HG03469 (cell line): Measurements from ENCODE around the gene FAM3A.

Experiments
- ATAC-seq: cut with Tn5 transposase; IDR thresholded peaks from one replicate; pipeline ENCODE4 v1.9.1; 2021; ENCODE audit warnings: mild to moderate bottlenecking, moderate library complexity, moderate number of reproducible peaks; ENCODE audit not compliant: unreplicated experiment

FAM3A gene

DNA sequence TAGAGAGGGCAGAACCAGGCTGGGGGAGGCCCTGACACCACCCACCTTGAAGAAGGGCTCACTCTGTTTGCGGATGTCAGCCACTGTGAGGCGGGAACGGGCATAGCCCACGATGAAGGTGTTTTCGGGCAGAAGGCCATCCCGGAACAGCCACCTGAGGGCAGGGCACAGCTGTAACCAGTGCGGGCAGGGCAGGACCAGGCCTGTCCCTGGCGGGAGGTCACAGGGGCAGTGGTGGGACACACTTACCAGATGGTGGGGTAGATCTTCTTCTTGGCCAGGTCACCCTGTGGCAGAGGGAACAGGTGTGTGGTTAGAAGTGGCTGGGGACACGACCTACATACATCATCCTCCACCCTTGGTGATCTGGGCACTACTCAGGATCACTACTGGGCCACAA, 19.9 kb upstream of the FAM3A start:
- ATAC-seq, result no peak

DNA sequence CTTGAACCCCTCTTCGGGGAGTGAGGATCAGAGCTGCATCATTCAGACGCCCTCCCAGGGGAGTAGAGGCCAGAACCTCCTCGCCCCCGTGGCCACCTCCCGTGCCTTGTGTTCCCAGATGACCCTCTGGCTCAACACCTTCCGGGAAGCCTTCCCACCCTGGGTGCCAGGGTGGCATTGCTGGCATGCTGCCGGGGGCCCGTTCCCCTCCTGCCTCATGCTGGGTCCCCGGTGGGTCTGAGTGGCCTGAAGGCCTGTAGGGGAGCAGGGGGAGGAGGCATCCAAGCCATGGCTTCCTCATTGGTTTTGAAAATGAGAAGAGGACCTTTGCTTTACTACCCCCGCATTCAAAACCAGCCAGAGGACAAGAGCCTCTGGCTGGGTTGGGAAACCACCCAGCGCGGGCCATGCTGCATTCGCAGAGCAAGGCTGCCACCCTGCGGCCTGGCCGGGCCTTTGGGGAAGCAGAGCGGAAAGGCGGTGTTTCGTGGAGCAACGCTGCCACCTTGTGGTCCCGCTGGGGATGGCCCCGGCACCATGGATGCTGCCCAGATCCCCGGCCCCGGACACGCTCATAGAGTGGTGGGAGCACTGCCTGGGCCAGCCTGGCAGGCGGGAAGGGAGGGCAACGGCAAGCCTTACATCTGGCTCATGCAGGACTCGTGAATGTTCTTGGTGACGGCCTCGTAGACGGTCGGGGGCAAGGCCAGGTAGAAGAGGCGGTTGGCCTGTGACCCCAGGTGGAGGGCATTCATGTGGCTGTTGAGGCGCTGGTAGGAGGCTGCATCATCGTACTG, 18.7 kb upstream of the FAM3A start:
- ATAC-seq, result peak; percentile 82

DNA sequence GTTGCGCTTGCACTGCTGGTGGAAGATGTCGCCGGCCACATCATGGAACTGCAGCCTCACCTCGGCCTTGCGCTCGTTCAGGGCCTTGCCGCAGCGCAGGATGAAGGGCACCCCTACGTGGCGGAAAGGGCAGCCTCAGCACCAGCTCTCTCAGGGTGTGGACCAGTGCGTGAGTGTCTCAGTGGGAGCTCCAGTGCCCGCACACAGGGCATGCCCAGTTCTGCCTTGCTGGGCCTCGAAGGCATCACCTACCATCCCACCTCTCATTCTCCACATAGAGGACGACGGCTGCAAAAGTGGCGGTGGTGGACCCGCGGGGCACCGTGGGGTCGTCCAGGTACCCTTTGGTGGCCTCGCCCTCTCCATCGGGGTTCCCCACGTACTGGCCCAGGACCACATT, 16.7 kb upstream of the FAM3A start:
- no peak for ATAC-seq

DNA sequence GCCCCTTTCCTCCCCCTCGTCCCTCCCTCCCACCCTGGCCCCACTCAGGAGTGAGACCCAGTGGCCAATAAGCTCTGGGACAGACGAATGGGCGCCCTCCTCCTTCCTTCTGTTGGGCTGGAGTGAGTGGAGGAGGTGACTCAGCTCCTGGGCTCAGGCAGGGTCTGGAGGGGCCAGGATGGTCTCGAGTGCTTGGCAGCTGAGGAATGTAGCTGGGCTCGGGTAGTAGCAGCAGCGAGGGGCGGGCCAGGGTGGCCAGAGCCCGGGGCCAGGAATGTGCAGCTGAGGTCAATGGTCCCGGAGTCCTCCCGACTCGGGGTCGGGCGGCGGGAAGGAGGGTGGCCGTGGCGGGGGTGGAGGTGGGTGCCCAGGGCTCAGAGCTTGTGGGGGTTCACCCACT, 15.6 kb upstream of the FAM3A start:
- no peak for ATAC-seq

DNA sequence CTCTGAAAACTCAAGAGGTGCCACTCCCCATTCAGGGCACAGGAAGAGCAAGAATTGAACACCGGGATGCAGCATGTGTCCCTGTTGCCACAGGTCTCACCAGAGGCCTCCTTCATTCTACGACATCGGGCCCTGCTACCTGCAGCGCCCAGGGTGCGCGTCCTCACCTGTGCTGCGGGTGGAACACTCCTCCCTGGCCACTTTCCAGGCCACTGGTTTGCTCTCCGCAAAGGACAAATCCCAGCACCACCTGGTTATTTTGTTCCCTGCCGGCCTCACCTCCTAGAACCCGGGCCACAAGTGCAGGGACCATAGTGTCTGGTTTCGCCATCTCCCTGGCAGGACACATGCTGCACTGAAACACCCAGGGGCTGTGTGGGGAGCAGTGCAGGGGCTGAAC, 14.3 kb upstream of the FAM3A start:
- ATAC-seq, result no peak

DNA sequence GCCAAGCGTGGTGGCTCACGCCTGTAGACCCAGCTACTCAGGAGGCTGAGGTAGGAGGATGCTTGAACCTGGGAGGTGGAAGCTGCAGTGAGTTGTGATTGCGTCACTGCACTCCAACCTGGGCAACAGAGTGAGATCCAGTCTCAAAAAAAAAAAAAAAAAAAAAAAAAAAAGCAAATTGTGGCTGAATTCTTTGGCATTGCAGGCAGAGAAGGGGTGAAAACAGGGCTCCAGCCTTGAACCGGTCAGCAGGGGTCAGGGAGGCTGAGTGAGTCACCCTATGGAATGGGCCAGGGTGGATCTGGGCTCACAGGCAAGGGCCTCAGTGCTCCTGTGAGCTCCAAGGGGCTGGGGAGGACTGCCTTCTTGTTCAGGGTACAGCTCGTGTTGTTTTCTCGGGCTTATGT, 13.2 kb upstream of the FAM3A start:
- no peak for ATAC-seq

DNA sequence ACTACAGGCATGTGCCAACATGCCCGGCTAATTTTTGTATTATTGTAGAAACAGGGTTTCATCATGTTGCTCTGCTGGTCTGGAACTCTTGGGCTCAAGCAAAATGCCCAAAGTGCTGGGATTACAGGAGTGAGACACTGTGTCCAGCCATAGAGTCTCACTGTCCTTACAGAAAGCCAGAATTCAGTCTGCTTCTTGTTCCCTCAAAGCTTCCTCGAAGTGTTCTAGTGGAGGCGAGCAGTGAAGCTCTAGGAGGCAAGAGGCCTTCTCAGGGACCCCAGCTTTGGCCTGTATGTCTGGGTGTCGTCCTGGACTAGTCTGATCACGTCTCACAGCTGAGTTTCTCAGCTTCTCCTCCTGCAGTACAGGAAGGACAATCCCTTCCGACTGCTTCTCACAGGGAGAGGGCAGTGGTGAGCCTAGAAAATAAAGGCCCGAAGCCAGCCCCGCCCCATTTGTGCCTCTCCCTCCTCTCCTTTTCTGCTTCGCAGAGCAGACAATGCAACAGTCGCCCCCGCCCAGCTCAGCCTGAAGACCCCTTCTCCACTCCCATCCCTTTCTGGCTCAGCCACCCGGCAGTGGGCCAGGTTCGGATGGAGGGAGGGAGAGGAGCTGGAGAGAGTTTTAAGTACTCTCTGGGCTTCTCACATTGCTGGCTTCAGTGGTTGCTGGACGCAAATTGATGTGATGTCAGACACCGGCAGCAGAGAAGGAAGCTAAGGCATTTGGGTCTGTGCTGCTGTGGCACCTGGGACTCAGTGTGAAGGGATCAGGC, 11.1 kb upstream of the FAM3A start:
- ATAC-seq, result no peak

DNA sequence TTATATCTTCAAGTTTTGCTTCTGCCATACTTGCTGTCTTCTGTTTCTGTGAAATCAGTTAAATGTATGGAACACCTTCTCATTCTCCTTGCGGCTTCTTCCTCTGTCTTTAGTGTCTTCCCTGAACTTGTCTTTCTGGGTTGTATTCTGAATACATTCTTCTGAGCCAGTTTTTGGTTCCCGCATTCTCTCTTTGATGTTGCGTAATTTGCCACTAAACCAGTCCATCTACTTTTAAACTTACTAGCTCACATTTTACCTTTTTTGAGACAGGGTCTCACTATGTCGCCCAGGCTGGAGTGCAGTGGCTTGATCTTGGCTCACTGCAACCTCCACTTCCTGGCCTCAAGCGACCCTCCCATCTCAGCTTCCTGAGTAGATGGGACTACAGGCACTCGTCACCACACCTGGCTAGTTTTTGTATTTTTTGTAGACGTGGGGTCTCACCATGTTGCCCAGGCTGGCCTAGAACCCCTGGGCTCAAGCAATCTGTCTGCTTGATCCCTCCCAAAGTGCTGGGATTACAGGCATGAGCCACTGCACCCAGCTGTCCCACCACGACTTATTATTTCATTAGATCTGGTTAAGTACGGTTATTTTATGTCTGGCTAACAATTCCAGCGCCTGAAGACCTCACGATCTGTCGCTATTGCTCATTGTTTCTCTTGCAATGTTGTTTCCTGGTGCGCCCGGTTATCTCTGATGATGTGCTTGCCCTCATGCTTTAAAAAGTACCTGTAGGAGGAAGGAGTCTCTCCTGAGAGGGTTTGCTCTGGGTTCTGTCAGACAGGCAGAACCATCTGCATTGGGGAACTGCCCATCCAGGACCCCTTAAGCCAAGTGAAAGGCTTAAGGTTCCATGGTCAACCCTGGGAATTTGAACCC, 9.8 kb upstream of the FAM3A start:
- ATAC-seq, result no peak

DNA sequence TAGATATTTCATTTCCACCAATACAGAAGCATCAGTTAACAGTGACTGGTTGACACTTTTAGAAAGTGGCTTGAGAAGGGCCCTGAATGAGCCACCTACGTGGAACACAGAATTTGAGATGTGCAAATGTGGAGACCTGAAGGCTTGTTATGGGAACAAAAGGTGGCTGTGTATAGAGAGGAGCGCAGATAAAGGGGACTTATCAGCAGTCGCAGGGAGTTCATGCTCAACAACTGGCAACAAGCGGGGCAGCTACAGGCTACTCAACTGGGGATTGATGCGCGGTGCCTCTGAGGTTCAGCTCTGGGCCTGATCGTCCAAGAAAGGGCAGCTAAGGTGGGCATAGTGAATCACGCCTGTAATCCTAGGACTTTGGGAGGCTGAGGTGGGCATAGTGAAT, 3.4 kb upstream of the FAM3A start:
- no peak for ATAC-seq

DNA sequence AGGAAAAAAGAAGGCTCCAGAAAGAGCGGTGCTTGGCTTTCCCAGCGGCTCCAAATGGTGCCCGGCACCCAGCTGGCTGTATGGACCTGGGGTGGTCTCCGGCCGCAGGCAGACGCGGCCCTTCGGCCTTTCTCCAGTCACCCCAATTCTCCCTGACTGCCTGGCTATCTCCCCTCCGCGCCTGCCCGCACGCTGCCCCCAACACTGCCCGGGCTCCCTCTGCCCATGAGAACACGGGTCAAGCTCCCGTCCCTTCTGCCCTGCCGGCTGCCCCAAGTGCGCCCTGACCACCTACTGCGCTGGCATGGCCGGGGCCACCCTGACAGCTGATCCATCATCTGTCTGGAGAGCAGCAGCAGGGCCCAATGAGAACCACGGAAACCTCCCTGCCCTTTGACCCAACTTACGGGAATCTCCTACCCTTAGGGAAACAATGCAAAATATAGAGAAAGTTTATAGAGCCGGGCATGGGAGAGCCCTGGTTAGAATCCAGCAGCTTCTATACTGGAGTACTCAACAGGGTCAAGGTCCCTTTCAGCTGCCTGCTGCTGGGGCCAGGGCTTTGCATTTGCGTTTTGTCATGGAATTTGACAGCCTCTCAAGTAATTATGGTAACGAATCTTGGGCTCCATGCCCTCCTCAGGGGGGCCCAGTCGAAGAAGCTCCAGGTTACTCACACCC, 1.2 kb upstream of the FAM3A start:
- ATAC-seq, result no peak

DNA sequence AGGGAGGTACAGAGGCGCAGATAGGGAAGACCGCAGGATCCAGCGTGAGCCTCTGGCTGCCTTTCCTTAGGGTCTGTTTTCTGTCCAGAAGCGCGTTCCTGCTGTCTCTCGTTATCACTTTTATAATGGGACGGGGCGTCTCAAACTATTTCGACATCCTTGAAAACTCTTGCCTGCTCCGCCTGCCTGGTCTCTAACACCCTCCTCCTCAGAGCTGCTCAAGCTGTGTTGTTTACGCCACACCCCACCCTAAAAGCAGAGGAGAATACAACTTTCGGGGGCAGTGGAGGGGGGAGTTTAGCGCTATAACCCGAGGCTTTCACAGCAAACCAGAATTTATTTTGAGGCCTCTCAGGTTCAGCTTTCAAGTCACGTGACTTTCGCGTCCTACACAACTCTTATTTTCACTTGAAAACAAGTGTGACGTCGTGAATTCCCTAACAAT, 646 bp upstream of the FAM3A start:
- ATAC-seq, result peak; percentile 19

DNA sequence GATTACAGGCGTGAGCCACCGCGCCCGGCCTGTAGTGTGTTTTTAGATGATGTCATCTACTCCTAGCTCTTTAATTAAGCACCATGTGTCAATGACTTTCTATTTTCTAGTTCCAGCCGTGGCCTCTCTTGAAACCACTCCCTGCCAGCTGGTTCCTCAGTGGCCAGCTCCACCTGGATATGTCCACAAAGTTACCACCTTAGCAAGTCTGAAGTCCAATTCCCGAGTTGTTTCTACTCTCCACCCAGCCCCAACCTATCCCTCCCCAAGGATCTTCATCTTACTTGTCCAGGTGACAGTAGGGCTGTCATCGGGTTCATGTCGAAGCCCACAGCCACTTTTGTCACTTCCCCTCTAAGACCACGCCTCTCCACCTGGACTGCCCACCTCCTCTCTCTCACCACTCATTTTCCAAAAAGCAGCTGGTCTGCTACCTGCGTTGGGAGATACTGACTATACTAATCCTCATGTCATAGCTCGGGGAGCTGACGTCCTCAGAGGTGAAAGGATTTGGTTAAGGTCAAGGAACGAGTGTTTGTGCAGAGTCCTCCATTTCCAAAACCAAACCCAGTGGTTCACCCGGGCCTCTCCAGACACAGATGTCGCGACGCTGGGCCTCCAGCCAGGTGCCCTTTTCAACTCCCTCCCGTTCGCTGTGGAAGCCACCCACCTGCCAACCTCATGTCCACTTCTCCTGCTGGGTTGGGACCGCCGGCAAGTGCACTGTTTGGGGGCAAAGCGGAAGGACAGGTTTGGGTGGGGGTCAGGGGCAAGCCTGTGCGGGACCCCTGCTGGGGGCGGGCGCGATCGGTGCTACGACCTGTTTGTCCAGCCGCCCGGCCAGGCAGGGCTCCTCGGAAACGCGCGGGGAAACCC, 704 bp downstream of the FAM3A start:
- no peak for ATAC-seq

DNA sequence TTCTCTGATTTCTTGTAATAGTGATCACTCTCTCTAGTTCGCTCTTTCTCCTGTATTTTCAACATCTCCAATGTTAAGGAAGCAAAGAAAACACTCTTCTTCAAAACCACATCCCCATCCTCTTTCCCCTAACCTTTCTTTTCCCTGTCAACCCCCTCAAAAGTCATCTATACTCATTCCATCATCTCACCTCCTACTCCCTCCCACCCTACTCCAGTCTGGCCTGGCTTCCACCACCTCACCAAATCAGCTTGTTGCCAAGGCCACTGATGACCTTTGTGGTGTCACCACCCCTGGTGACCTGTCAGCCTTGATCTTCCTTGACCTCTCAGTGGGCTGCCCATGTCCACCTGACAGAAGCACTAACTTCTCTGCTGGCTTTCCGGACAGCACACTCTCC, 2.3 kb downstream of the FAM3A start:
- ATAC-seq, result no peak

DNA sequence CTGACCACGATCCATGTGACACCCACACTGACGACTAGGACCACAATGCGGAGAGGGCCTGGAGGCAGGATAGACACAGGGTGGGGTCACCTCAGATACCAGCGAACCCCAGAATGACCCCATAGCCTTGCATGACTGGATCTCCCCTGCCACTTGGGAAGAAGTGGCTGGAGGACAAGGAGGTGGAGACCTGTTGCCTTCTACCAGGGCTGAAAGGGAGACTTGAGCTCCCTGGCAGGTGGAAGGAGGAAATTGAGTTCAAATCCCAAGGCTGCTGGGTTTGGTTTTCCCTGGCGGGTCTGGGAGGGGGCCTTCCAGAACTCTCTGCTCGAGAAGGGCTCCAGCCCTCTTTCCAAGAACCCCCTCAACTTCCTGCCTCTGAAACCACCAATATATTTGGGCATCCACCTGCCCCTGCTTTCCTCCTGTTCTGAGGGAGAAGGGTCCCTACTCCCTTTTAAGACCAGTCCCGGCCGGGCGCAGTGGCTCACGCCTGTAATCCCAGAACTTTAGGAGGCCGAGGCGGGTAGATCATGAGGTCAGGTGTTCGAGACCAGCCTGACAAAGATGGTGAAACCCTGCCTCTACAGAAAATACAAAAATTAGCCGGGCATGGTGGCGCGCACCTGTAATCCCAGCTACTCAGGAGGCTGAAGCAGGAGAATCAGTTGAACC, 3.0 kb downstream of the FAM3A start:
- ATAC-seq, result no peak

DNA sequence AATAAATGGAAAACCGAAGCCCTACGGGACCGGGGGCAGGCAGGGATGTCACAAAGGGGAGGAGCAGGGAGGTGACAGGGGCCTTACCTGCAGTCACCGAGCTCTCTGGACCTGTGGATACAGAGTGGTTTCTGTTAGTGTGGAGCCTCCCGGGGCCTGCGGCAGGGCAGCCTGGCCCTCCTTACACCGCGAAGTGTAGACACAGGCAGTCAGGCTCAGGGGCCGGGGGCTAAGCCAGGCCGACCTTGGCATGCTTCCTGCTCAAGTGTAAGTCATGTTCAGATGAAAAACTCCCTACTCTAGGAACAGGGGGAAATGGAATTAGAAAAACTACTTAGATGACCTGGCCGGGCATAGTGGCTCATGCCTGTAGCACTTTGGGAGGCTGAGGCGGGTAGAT, 4.3 kb downstream of the FAM3A start:
- ATAC-seq, result no peak

DNA sequence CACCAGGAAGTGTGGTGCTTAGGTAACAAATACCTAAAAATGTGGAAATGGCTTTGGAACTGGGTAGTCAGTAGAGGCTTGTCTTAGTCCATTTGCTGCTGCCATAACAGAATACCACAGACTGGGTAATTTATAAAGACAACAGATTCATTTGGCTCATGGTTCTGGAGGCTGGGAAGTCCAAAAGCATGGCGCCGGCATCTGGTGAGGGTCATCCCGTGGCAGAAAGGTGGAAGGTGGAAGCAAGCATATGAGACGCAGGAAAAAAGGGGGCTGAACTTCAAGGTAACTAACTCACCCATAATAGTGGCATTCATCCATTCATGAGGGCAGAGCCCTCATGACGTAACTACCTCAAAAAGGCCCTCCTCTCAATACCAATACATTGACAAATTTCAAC, 6.6 kb downstream of the FAM3A start:
- no peak for ATAC-seq

DNA sequence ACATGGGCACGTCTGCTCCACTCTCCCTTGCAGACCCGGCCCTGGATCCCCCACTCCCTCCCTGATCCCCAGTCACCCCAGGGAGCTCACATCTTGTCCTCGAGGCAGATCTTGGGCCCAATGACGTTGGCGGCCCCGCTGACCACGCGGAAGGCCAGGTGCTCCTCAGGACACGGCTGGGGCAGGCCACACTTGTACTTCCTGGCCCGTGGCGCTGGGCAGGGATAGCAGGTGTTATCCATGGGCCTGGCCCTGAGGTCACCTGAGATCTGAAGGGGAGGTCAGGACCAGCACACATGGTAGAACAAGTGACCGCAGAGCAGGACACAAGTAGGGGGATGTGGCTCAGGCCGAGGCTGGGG, 7.7 kb downstream of the FAM3A start:
- no peak for ATAC-seq

DNA sequence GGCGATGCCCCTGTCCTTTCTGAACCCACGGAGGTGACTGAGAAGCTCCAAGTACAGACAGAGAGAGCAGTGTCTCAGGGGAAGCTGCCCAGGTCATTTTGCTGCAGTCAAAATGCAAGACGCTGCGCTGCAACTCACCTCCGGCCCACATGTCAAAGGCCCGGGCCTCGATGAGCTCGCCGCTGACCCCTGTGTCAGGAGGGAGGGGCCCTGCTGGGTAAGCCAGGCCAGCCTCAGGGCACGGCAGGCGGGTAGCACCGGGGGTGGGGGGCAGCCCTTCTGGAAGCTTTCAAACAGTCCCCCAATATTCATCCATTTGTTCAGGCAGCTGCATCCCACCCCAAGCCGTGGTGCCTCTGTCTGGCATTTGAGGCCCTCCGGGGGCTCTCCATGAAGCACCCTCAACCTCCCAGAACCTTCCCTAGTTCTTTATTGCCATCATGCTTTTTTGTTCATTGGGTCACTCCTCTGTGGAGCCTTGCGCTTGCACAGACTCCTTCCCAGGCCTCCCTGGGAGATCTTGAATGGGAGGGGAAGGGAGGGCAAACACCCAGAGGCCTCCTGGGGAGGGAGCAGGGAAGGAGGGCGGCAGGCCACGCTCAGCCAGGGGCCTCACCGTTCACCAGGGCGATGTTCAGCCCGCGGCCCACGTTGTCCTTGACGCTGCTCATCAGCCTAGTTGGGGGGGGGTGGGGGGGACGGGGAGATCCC, 8.2 kb downstream of the FAM3A start:
- no peak for ATAC-seq
